HG03064 (cell line): ENCODE measurements around the gene UBN1.

Source experiments
- ATAC-seq: cut with Tn5 transposase; IDR thresholded peaks from one replicate; pipeline ENCODE4 v1.9.1; 2021; ENCODE audit warnings: low read depth; ENCODE audit not compliant: unreplicated experiment

The UBN1 gene

DNA sequence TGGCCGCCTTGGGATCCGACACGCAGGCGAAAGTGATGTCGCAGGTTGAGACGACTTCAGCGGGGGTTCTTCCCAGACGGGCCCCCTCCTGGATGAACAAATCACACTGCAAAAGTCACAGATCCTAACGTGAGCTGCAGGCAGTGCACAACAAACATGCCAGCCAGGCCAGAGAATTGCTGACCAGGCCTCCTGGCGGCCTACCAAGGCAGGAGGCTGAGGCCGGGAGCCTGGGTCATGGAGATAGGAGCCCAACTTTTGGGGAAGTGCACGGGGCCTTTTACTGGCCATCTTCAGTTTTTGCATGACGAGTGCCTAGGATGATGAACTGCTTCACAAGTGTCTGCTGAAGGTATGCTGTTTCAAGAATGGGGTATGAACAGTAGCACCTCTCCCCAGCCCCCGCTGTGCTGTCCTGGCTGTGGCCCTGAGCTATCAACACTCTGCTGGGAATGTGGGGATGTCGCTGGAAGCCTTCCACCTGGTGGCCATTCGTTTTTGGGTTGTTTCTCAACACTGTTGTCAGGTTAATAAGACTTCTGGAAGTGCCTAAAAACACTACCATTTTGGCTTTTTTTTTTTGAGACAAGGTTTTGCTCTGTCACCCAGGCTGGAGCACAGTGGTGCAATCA lies 32.6 kb upstream of the UBN1 start:
- ATAC-seq = no peak

DNA sequence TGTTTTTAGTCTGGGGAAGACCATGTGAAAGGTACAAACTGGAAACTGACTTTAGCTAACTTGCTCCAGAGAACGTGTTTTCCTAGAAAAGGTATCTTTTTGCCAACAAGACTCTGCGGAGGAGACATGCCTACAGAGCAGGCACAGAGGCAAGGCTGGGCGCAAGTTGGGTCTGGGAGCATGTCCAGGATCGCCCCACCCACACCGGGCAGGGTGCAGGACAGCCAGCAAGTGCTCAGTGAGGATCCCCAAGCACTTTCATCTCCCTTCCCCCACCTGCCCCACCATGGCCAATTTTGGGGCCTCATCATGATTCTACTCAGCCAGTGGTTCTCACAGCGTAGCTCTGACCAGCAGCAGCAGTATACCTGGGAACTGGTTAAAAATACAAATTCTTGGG lies 26.6 kb upstream of the UBN1 start:
- no peak for ATAC-seq

DNA sequence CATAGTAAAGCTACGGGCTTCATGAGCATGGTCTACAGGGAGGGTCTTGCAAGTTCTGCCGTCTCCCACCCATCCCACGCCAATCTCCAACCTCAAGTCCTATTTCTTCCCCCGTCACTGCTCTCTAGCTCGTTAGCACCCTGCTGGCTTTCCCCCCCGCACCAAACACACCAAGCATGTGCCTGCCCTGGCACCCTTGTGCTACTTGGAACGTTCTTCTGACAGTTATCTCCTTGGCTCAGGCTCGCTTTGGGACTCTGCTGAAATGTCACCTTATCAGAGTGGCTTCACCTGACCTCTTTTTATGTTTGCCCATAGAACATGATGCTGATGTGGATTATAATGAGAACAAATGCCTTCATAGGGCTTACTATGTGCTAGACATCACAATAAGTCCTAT lies 22.1 kb upstream of the UBN1 start:
- no peak for ATAC-seq

- ATAC-seq = no peak
Observed at GRCh38 chr16:4826526-4826925, 20.8 kb upstream of the UBN1 start.

DNA sequence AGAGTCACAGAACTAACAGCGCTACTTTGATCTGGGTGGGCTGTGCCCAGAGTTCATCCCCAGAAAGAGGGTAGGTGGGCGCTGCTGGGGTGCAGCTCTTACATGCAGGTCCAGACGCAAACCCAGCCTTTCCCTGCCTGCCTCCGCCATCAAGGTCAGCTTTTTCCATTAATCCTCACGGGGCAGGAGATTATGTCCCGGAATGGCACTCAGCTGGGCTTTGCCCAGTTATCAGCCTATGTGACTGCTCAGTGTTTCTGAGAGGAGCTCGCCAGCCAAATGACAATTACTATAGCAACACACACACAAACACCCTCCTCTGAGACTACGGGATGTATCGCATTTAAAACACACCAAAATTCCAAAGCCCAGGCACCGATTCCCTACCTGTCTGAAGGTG lies 20.3 kb upstream of the UBN1 start:
- ATAC-seq = no peak

DNA sequence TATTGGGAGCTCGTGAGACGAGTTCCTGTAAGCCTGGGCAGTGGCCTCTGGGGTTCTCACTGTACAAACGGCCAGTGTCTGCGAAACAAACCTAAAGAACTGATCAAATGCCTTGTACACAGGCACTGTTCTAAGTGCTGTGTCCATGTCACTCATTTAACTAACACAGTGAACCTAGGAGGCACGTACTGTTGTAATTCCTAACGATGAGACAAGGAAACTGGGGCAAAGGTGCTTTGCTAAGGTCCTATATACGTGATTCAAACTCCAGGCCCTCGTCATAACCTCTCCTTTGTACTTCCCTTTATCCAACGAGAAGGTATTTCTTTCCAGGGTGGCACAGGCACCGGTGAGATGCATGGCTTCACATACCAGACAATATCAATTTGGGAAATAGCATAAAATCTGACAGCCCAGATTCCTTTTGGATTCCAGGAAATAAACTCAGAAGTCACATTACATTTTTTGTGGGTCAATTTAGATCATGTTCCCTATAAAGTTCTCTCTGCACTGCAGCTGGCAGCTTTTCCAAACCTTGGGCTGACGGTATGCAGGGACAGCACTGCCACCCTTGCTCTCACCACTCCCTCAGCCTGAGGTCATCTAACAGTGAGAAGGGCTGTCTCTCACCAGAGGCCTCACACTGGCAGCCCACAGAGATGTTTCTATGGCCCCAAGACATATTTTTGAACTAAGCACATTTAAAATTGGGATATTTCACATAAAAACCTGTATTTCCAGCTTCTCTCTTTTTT lies 18.5 kb upstream of the UBN1 start:
- no peak for ATAC-seq

- ATAC-seq = no peak
Observed at GRCh38 chr16:4830408-4830807, 16.9 kb upstream of the UBN1 start.

DNA sequence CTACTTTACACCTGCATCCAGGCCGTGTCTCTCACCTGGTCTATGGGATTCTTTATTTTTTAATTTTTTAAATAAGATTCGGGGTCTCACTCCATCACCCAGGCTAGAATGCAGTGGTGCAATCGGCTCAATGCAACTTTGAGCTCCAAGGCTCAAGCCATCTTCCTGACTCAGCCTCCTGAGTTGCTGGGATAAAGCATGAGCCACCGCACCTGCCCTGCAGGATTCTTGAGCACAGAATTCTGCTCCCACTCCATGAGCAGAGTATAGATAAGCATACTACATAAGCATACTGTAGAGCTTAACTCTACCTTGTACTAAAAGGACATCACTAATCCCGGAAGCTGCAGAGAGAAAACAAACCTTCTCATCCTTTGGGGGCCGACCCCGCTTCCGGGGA lies 15.7 kb upstream of the UBN1 start:
- ATAC-seq = no peak

- ATAC-seq = no peak
Observed at GRCh38 chr16:4832698-4833343, 14.5 kb upstream of the UBN1 start.

- no peak for ATAC-seq
Observed at GRCh38 chr16:4833584-4833983, 13.7 kb upstream of the UBN1 start.

DNA sequence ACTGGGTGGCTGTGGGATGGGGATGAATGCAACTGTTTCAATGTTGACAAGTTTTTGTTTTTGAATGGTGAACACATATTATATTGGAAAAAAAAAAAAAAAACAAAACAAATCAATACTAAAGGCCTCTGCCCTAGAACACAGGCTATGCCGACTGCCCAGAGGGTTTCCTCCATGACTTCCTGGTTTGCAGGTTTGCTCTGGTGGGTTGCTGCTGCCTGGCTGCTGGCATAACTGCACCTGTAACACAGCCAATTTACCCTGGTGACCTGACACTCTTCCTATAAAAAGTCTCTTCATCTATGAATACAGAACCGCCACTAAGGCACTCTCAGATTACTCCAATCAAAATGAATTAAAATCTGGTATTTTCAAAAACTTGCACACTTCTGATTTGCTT lies 10.6 kb upstream of the UBN1 start:
- no peak for ATAC-seq

GRCh38 chr16:4837733-4838501 lies 9.4 kb upstream of the UBN1 start:
- ATAC-seq = no peak

- no peak for ATAC-seq
Observed at GRCh38 chr16:4839942-4840341, 7.3 kb upstream of the UBN1 start.

DNA sequence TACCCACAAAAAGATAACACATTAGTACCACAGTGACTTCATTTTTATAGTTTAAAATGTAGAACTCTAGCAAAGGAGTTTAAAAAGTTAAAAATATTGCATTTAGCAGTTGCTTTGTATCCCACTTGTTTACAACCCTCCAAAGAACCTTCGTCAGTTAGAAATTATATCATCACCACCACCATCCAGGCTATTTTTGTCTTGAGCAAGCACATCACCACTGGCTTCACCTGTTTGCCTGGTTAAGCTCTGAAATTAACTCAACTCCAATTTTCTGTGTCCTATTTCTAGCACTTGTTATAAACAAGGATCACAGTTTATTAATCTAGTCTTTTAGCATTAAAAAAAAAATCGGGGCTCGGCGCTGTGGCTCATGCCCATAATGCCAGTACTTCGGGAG lies 6.3 kb upstream of the UBN1 start:
- ATAC-seq = no peak

GRCh38 chr16:4846503-4846900 lies 779 bp upstream of the UBN1 start:
- peak; percentile 24 for ATAC-seq

GRCh38 chr16:4847774-4848587 lies 700 bp downstream of the UBN1 start:
- ATAC-seq = peak; percentile 15

GRCh38 chr16:4850211-4850610 lies 2.9 kb downstream of the UBN1 start:
- ATAC-seq = no peak

GRCh38 chr16:4852221-4852872 lies 5.1 kb downstream of the UBN1 start:
- ATAC-seq = no peak

DNA sequence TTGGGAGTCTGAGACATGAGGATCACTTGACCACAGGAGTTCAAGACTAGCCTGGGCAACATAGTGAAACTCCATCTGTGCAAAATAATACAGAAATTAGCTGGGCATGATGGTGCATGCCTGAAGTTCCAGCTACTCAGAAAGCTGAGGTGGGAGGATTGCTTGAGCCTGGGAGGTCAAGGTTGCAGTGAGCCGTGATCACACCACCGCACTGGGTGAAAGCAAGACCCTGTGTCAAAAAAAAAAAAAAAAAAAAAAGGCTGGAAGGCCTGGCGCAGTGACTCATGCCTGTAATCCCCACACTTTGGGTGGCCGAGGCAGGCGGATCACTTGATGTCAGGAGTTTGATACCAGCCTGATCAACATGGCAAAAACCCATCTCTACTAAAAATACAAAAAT lies 8.1 kb downstream of the UBN1 start:
- ATAC-seq = no peak

GRCh38 chr16:4855804-4856203 lies 8.5 kb downstream of the UBN1 start:
- ATAC-seq = no peak
